8988T (cell line): Measurements from ENCODE around the gene SPEF2.

Experiments used
- DNase-seq: peaks from one replicate; pipeline ENCODE4 v3.0.0; 2011

SPEF2 gene

GRCh38 chr5:35789732-35790456 lies 172.2 kb downstream of the SPEF2 start:
- no peak for DNase-seq

- DNase-seq = no peak
Observed at GRCh38 chr5:35790457-35790822, 172.8 kb downstream of the SPEF2 start.

- no peak for DNase-seq
Observed at GRCh38 chr5:35794328-35794619, 176.6 kb downstream of the SPEF2 start.

DNA sequence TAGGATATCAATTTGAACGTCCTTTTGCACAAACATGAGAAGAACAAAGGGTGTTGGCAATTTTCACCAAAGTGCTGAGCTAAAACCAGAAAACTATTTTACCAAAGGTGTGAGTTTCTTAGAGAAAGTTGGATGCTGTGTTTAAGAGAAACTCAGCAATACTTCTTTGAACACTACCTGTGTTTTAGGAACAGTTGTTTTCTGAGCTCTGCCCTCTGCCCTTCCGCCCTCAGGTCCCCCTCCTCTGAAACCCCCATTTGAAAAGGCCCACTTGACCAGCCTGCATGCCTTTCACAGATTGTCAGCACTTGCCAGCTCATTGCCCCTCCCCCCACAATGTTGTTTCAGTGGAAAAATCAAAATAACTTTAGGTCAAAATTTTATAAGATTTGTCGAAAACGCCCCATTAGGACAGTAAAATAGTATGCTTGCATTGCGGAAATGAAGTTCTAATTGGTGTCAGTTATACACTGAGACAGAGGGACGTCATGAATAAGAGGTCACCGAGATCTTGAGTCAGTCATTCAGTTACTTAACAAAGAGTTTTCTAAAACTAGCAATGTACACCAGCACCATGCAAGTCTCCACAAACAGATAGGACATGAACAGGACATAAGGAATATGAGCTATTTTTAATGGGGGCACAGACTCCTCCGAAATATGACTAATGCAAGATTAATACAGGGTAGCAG lies 177.2 kb downstream of the SPEF2 start:
- no peak for DNase-seq

- DNase-seq = no peak
Observed at GRCh38 chr5:35799181-35799580, 181.5 kb downstream of the SPEF2 start.

- no peak for DNase-seq
Observed at GRCh38 chr5:35799753-35800152, 182.1 kb downstream of the SPEF2 start.

- DNase-seq = no peak
Observed at GRCh38 chr5:35803191-35803651, 185.6 kb downstream of the SPEF2 start.

DNA sequence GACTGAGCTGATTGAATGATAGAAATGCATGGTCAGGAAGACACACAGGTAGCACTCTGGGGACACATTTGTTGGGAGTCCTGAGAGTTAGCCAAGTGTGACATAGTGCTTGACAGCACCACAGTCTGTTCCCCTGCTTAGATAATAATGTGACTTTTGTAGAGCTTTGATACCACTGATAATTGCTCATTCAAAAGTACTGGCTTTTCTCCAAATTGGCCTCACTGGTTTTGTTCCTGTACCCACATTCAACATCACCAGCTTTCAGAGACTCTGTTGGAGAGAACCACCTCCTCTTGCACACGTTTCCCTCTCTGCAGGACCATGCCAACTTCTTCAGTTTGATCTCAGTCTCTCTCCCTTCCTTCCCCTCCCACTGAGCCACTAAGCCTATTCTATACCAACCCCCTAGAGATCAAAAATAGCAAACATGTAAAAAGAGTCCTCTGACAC lies 186.6 kb downstream of the SPEF2 start:
- DNase-seq = no peak

DNA sequence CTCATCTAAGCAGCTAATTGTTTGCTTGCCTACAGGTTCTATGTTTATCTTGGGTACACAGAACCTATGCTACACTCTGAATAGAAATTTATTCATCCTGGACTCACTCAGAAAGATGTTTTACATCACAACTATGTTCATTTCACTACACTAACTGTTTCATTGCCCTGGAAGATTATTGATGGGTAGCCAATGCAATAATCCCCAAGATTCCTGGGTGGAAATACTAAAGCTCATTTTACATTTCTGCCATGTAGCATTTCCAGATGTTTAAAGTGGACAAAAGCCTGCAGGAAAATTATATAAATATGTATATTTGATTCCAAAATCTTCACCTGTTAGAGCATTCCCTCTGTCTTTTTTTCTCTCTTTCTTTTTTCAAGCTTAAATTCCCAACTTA lies 187.2 kb downstream of the SPEF2 start:
- DNase-seq = no peak

- no peak for DNase-seq
Observed at GRCh38 chr5:35810601-35811000, 192.9 kb downstream of the SPEF2 start.

DNA sequence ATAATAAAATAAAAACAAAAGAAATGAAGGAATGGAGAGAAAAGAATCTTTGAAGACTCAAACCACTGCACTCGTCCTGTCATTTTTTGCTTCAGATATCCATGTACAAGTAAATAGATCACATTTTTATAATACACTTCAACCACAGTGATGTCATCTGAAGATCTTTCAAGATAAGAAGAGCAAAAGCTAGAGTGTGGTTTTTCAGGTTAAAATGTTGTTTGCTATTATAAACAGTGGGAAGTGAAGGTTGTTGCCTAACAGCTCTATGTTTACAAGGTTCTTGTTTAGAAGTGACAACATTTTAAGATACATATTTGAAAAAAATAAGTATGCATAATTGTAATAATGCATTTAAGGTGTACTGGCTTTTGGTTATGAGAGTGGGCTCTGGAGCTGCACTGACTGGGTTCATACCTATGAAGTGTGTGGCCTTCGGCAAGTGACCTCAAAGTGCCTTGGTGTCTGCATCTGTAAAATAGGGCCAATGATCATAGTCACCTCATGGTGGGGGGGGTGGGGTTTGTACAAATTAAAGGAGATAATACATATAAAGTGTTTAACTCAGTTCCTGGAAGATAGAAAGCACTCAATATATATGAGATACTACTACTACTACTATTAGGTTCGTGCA lies 193.6 kb downstream of the SPEF2 start:
- DNase-seq = no peak

- no peak for DNase-seq
Observed at GRCh38 chr5:35813521-35813920, 195.9 kb downstream of the SPEF2 start.

DNA sequence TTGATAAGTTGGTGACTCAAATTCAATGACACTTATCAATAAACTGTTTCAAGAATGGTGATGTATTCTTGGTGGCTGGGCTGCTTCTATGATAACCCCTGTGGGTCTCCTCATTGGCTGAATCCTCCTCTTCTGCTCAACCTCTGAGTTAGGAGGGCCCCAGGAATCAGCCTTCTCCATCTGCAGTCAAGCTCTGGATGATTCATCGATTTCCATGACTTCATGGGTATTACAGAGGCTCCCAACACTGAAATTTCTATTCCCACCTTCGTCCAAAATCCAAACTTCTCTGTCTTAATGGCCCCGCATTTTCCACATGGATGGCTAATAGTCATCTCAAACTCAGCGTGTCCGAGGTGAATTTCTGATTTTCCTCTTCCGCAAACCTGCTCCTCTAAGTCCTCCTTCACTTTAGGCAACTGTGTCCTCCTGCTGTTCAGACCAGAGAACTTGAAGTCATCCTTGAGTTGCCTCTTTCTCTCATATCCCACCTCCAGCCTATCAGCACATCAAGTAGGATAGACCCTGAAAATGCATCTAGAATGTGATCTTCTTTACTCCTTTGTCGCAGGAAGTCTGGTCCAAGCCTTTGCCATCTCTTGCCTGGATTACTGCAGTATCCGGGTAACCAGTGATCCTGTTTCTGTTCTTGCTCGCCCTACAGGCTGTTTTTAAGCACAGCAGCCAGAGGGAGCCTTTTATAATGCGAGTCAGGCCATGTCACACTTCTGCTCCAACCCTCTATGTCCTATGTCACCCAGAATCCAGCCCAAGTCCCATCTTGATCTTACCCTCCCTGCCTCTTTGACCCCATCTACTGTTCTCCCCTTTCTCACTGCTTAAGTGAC lies 197.7 kb downstream of the SPEF2 start:
- no peak for DNase-seq

GRCh38 chr5:35816881-35817521 lies 199.3 kb downstream of the SPEF2 start:
- no peak for DNase-seq

GRCh38 chr5:35819026-35819425 lies 201.4 kb downstream of the SPEF2 start:
- DNase-seq = no peak

DNA sequence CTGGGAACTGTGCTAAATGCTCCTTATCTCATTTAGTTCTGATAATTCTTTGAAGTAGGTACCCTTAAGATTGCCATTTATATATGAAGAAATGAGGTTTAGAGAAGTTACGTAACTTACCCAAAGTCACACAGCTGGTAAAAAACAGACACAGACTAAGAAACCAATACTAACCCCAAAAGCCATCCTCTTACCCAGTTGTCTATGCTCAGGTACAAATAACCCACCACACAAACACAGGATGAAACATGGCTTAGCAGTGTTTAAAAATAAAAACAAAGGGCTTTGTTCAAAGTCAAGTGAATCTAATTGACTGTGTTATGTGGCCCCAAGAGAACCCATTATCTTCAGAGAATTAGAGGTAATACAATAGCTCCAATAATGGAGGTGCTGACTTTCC lies 202.0 kb downstream of the SPEF2 start:
- DNase-seq = no peak

- DNase-seq = no peak
Observed at GRCh38 chr5:35820735-35821134, 203.1 kb downstream of the SPEF2 start.

GRCh38 chr5:35821513-35821912 lies 203.8 kb downstream of the SPEF2 start:
- DNase-seq = no peak

GRCh38 chr5:35822511-35822910 lies 204.8 kb downstream of the SPEF2 start:
- no peak for DNase-seq

GRCh38 chr5:35823347-35824098 lies 205.9 kb downstream of the SPEF2 start:
- DNase-seq = no peak

DNA sequence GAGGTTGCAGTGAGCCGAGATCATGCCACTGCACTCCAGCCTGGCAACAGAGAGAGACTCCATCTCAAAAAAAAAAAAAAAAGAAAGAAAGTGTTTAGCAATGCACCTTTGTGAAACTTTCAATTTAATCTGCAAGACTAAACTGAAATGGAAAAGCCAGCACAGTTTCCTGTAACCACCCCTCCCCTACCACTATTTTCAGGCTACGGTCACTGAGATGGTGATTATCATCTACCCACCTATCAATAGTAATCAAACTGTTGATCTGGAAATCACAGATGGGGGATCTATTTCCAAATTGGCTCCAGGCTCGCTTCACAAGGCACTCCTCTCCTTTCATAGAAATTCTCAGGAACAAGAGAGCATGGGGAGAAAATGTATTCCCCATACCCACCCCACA lies 208.4 kb downstream of the SPEF2 start:
- no peak for DNase-seq

GRCh38 chr5:35826554-35826953 lies 208.9 kb downstream of the SPEF2 start:
- DNase-seq = no peak
